GM12878 (cell line): Measurements from ENCODE around the gene DDX19B. TPM values are rescaled to one million over a fixed set of nuclear protein-coding genes. Genes with fewer than 3 reads are reported as not detected.

ENCODE experiments used
- ATAC-seq: fragments of 200-7000 bp; cut with Tn5 transposase; 3 replicates; pipeline ENCODE4 v1.9.1; 2020; ENCODE audit warnings: mild to moderate bottlenecking, moderate library complexity
- BruUV-seq: library from RNA; stranded (reverse); fragments of 400-500 nt; replicated peaks from 2 replicates; lab custom pipeline; 2021; lab: Mats Ljungman, UMichigan
- CTCF ChIA-PET: fragments of 300-600 bp; sonication (Branson Sonifier 250); formaldehyde crosslinking; extraction: SDS; loops from one replicate; lab custom pipeline; 2021; ENCODE audit warnings: inconsistent platforms; lab: Yijun Ruan, JAX
- POLR2A ChIA-PET: fragments of 350-600 bp; formaldehyde crosslinking; extraction: SDS; loops from one replicate; lab custom pipeline; 2021; ENCODE audit warnings: inconsistent platforms; lab: Charles Lee
- RAD21 ChIA-PET: fragments of 300-600 bp; sonication (Branson Sonifier 250); formaldehyde crosslinking; loops from one replicate; lab custom pipeline; 2023; ENCODE audit warnings: antibody characterized with exemption; ENCODE audit not compliant: unreplicated experiment; lab: Charles Lee
- SMC1A ChIA-PET: fragments of 300-600 bp; sonication (Branson Sonifier 250); formaldehyde crosslinking; loops from one replicate; lab custom pipeline; 2023; ENCODE audit not compliant: unreplicated experiment, uncharacterized antibody; lab: Charles Lee
- DNase-seq: peaks from one replicate; pipeline ENCODE4 v3.0.0-alpha.2; 2011; ENCODE audit warnings: low read depth, low spot score
- FAIRE-seq: peaks from 3 replicates; lab custom pipeline; 2011; peaks lifted over from hg19 to GRCh38; lab: Jason Lieb, UNC
- H2AFZ ChIP-seq: 2 replicates; pipeline ENCODE4 v1.6.0; 2011; ENCODE audit warnings: low read depth, low read length, control low read depth; ENCODE audit not compliant: control insufficient read depth
- H3K27ac ChIP-seq: 2 replicates; pipeline ENCODE4 v1.5.1; 2011; ENCODE audit warnings: control low read depth; ENCODE audit not compliant: control insufficient read depth, insufficient read depth
- H3K27me3 ChIP-seq, 2 experiments: replicated peaks in 1 of 2; 2 replicates each; pipeline versions ENCODE4 v1.6.0 to v1.6.1; 2011; ENCODE audit warnings: low read length in 1 of 2; ENCODE audit not compliant: control insufficient read depth in 2 of 2, insufficient read depth in 2 of 2
- H3K36me3 ChIP-seq, 2 experiments: 2 replicates each; pipeline ENCODE4 v1.5.1; 2011; ENCODE audit warnings: low read length in 1 of 2; ENCODE audit not compliant: control insufficient read depth in 2 of 2, insufficient read depth in 2 of 2
- H3K4me1 ChIP-seq: 2 replicates; pipeline ENCODE4 v1.6.1; 2011; ENCODE audit warnings: mild to moderate bottlenecking, low read length, moderate library complexity, mixed read lengths; ENCODE audit not compliant: control insufficient read depth, insufficient read depth
- H3K4me2 ChIP-seq: 2 replicates; pipeline ENCODE4 v1.6.0; 2011; ENCODE audit warnings: control low read depth; ENCODE audit not compliant: control insufficient read depth, insufficient read depth
- H3K4me3 ChIP-seq: fragments of 200-600 bp; sonication (generic); 2 replicates; pipeline ENCODE4 v1.5.1; 2016
- H3K79me2 ChIP-seq: 2 replicates; pipeline ENCODE4 v1.6.0; 2011; ENCODE audit warnings: low read length; ENCODE audit not compliant: control insufficient read depth, insufficient read depth
- H3K9ac ChIP-seq: 2 replicates; pipeline ENCODE4 v1.8.0; 2011; ENCODE audit warnings: low read length, control low read depth, mixed read lengths; ENCODE audit not compliant: control insufficient read depth, insufficient read depth
- H3K9me3 ChIP-seq: replicated peaks from 3 replicates; pipeline ENCODE4 v1.5.1; 2011; ENCODE audit warnings: mild to moderate bottlenecking, low read length; ENCODE audit not compliant: control insufficient read depth, insufficient read depth
- H4K20me1 ChIP-seq: 2 replicates; pipeline ENCODE4 v1.6.0; 2011; ENCODE audit not compliant: control insufficient read depth, insufficient read depth
- CREB1 ChIP-seq: IDR thresholded peaks from 2 replicates; pipeline ENCODE4 v1.6.1; 2012; ENCODE audit warnings: low read depth, mild to moderate bottlenecking, inconsistent platforms
- PAX5 ChIP-seq: IDR thresholded peaks from 2 replicates; pipeline ENCODE4 v1.6.1; 2011; ENCODE audit warnings: low read depth, low read length, borderline replicate concordance
- POLR2A ChIP-seq: IDR thresholded peaks from 2 replicates; pipeline ENCODE4 v1.6.1; 2011; ENCODE audit warnings: low read depth, mild to moderate bottlenecking, low read length
- WGBS: methylation state at CpG from one replicate; pipeline ENCODE4 v1.1.6; 2016; ENCODE audit warnings: low lambda C conversion rate; ENCODE audit not compliant: insufficient replicate concordance, insufficient coverage; ENCODE audit errors: missing lambda C conversion rate; 5-methylcytosine and 5-hydroxymethylcytosine counted together
- in situ Hi-C: fragments of 300-500 bp; cut with MboI; formaldehyde crosslinking; loops from 9 replicates; pipeline ENCODE4 v1.14.3; 2018; ENCODE audit warnings: mixed read lengths
- intact Hi-C: fragments of 100-400 bp; cut with micrococcal nuclease; formaldehyde crosslinking; loops from one replicate; pipeline ENCODE4 v1.14.2; 2022; ENCODE audit not compliant: unreplicated experiment
- polyA plus RNA-seq, 11 experiments: library from polyadenylated mRNA; depleted of rRNA in 4 of 11; unstranded in 6 of 11; stranded (reverse) in 5 of 11; fragments of >200 nt; fragmentation: Nextera tagmentation in 4 of 11; fragmentation: Illumina TruSeq in 1 of 11; extraction: Ambion mirVana in 4 of 11; extraction: Trizol in 1 of 11; gene quantifications; 1 replicate in 1 of 11; 2 replicates in 10 of 11; pipeline versions ENCODE4 v1.2.1 to v1.2.3, GENCODE V29; 2011 to 2016; ENCODE audit warnings: inconsistent platforms in 2 of 11, missing spikeins in 2 of 11, low read depth in 1 of 11
- total RNA-seq, 4 experiments: library from RNA; depleted of rRNA in 3 of 4; stranded (reverse); fragments of >200 nt in 3 of 4; fragmentation: Illumina TruSeq in 1 of 4; extraction: Trizol in 1 of 4; gene quantifications; 2 replicates each; pipeline versions ENCODE4 v1.2.1 to v1.2.3, GENCODE V29; 2013 to 2021
- TF ChIP-seq, protein P1 (sequence below): IDR thresholded peaks from 2 replicates; pipeline ENCODE4 v1.6.1; 2011; ENCODE audit warnings: borderline replicate concordance, low read depth, mild to moderate bottlenecking, moderate library complexity, low read length; ENCODE audit not compliant: insufficient read depth, poor library complexity, severe bottlenecking

Gene DDX19B
- total and polyA plus RNA-seq, 10 of the 15 experiments (the other 5 are each of a cell fraction or from before 2014, with no cell fraction given): 14.1 to 69.1 (median 42.5) TPM

DNA sequence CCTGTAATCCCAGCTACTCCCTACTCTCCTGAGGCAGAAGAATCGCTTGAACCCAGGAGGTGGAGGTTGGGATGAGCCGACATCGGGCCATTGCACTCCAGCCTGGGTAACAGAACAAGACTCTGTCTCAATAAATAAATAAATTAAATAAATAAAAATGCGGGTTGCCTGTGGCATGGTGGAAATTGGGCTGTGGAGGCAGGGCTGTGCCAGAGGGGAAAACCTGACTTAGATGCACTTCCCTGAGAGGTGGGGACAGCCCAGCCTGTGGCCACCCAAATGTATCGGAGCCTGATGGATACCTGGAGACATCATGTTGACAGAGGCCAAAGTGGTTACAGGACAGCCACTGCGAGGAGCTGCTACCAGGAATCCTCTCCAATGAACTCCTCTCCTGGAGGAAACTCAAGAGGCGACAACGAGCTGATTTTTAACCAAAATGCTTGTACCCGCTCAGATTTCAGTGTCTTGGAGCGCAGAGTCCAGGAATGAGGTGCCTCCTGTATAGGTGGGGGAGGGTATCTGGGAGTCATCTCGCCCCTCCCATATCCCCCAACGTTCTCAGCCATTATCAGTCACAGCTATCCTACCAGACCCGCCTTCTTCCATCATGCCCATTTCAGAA lies 80.0 kb downstream of the DDX19B start:
- peak overlapping the region; percentile 92; the same call in 1 of the 2 replicates for H3K4me2 ChIP-seq
- ATAC-seq (no peak), DNase-seq (no peak), FAIRE-seq (no peak)
- ChIA-PET SMC1A (interaction anchor here (0.7 to 2.3 kb wide), 5 partner anchors 9 to 155 kb away, joined by 3 to 11 read pairs (median 3); no protein-coding TSS in a partner anchor), CTCF (interaction anchor here (0.9 to 2.9 kb wide), 3 partner anchors 9 to 149 kb away, joined by 3 to 26 read pairs (median 23); partner anchors contain the start of gene FCSK), RAD21 (interaction anchor here (2.8 to 3.3 kb wide), 2 partner anchors 54 to 75 kb away, joined by 9 to 28 read pairs; partner anchors contain the start of gene FCSK), POLR2A (interaction anchor here (0.7 to 2.2 kb wide), 4 partner anchors 9 to 616 kb away, joined by 3 to 6 read pairs (median 4); partner anchors contain the start of gene DDX19A)
- BruUV-seq: no TSS peak
- no peaks in the 10 kb centered on the region for H3K27me3 ChIP-seq
- no peak overlapping the region for H3K4me3 ChIP-seq
- intact Hi-C loops: no loop called here
- peaks cover 14% of the 10 kb centered on the region for H3K4me1 ChIP-seq
- no peaks in the 10 kb centered on the region for H3K9me3 ChIP-seq
- H2AFZ ChIP-seq: no peak overlapping the region
- H3K36me3 ChIP-seq: peaks cover 9 to 14% of the 10 kb centered on the region in 2 experiments; a peak in 3 of 4 replicates
- H3K9ac ChIP-seq: no peak overlapping the region; the same call in 1 of the 2 replicates
- H3K27ac ChIP-seq: no peak overlapping the region
- TF ChIP-seq POLR2A (peak; percentile 46; the same call in 1 of the 2 replicates), CREB1 (no peak), PAX5 (0 out of 2 replicates have a peak, but pooled peaks have one; percentile 29)
- TF ChIP-seq, protein P1, sequence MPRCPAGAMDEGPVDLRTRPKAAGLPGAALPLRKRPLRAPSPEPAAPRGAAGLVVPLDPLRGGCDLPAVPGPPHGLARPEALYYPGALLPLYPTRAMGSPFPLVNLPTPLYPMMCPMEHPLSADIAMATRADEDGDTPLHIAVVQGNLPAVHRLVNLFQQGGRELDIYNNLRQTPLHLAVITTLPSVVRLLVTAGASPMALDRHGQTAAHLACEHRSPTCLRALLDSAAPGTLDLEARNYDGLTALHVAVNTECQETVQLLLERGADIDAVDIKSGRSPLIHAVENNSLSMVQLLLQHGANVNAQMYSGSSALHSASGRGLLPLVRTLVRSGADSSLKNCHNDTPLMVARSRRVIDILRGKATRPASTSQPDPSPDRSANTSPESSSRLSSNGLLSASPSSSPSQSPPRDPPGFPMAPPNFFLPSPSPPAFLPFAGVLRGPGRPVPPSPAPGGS: peak; percentile 83
- 91% methylated on average over 13 of the region's 13 CpGs for WGBS
- H3K79me2 ChIP-seq: peaks cover 23% of the 10 kb centered on the region
- no peaks in the 10 kb centered on the region for H4K20me1 ChIP-seq
- in situ Hi-C loops: no loop called here
